Skeletal muscle tissue (tissue), 4 donors: ENCODE data around the gene HSPA9. TPM values are rescaled to one million over a fixed set of nuclear protein-coding genes. Genes with fewer than 3 reads are reported as not detected.

Source experiments
- H3K27ac ChIP-seq: one replicate; pipeline ENCODE4 v1.7.0; 2013; ENCODE audit warnings: mild to moderate bottlenecking, low read depth, low read length, inconsistent platforms
- H3K27me3 ChIP-seq, 3 donors: one replicate each; pipeline ENCODE4 v1.7.0; 2013; ENCODE audit warnings: low read length in 3 of 3; ENCODE audit not compliant: control insufficient read depth in 3 of 3, insufficient read depth in 3 of 3
- H3K36me3 ChIP-seq, 3 donors: one replicate each; pipeline ENCODE4 v1.7.0; 2013; ENCODE audit warnings: low read length in 3 of 3; ENCODE audit not compliant: control insufficient read depth in 3 of 3, insufficient read depth in 3 of 3
- H3K4me1 ChIP-seq, 3 donors: one replicate each; pipeline ENCODE4 v1.7.0; 2013; ENCODE audit warnings: low read length in 3 of 3, mild to moderate bottlenecking in 3 of 3; ENCODE audit not compliant: control insufficient read depth in 3 of 3, insufficient read depth in 3 of 3
- H3K4me3 ChIP-seq, 3 donors: one replicate each; pipeline ENCODE4 v1.7.0; 2013; ENCODE audit warnings: low read length in 3 of 3
- H3K9ac ChIP-seq, 3 donors: one replicate each; pipeline ENCODE4 v1.7.0; 2013; ENCODE audit warnings: low read length in 3 of 3, mild to moderate bottlenecking in 3 of 3, moderate library complexity in 2 of 3, low read depth in 1 of 3
- H3K9me3 ChIP-seq, 3 donors: one replicate each; pipeline ENCODE4 v1.7.0; 2013; ENCODE audit warnings: low read length in 3 of 3; ENCODE audit not compliant: control insufficient read depth in 3 of 3
- total RNA-seq: library from RNA; depleted of rRNA; stranded (reverse); fragments of >200 nt; gene quantifications from one replicate; pipeline ENCODE4 v1.2.3, GENCODE V29; 2014
- donor health status: Osteomylitis.

The HSPA9 gene
- total RNA-seq, 1 donor from 2014 or later, result 145 TPM

DNA sequence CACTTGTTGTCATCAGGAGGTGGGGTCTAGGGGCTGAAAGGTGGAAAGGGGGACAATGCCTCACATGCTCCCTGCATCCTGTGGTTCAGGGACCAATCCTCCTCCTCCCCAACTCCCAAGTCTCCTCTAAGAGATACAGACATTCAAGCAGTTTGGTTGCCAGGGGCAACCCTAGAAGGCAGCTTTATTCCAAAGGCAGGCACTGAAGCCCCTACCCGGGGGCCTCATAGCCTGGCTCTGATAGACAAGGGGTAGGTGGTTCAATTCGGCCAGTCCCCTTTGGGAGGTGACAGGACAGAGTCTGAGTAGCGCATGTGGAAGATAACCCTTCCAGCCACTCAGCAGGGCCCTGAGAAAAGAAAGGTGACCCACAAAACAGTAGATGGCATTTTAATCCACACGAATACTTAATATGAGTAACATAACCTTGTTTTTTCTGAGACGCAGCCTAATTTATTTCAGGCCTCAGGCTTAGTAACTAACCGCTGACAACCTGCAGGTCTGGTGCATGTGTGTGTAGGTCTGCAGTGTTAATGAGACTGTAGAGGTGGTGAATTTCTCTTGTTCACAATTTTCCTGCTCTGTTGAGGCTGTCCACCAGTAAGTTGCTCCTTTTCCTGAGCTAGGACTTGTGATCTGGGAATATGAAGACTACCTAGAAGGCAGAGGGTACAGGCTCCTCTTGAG is 31.3 kb upstream of the HSPA9 start:
- peaks cover 0 to 4% (median 4%) of the 10 kb centered on the region in 3 donors for H3K27me3 ChIP-seq
- H3K36me3 ChIP-seq, result no peaks in the 10 kb centered on the region
- no peak overlapping the region for H3K27ac ChIP-seq
- H3K4me3 ChIP-seq, result no peak overlapping the region
- H3K4me1 ChIP-seq, result peaks cover 4 to 8% (median 7%) of the 10 kb centered on the region in 3 donors
- H3K9ac ChIP-seq, result no peak overlapping the region
- no peaks in the 10 kb centered on the region for H3K9me3 ChIP-seq

DNA sequence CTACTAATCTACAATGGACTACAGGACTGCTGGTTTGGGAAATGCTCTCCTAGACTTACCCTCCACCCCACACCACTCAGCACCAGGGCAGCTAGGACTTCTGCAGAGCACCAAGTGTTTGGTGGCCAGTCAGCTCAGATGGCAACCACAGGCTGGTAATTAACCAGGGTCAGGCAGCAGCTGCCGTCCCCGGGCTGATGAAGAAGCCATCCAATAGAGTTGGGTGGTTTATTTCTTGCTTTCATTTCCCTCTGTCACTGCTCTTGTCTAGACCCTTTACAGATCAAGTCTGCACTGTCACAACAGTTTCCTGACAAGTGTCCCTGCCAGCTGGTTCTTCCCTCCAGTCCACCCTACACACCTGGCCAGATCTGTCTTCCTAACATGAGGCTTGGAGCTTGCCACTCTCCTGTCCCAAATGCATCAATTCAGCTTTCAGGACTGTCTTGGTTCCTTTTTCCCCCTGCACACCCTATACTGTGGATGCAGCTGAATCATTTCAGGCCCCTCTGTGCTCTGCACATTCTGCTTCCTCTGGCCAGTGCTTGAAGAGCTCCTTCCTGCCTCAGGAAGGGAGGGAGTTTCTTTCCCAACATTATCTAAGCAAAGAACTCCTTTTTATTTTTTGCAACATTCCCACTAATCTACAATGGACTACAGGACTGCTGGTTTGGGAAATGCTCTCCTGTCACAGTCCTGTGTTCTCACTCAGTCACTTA is 30.2 kb upstream of the HSPA9 start:
- Histone ChIP-seq H3K4me1 (no peaks in the 10 kb centered on the region), H3K27me3 (no peaks in the 10 kb centered on the region), H3K4me3 (no peak overlapping the region), H3K27ac (no peak overlapping the region), H3K36me3 (no peaks in the 10 kb centered on the region), H3K9me3 (no peaks in the 10 kb centered on the region), H3K9ac (no peak overlapping the region)

DNA sequence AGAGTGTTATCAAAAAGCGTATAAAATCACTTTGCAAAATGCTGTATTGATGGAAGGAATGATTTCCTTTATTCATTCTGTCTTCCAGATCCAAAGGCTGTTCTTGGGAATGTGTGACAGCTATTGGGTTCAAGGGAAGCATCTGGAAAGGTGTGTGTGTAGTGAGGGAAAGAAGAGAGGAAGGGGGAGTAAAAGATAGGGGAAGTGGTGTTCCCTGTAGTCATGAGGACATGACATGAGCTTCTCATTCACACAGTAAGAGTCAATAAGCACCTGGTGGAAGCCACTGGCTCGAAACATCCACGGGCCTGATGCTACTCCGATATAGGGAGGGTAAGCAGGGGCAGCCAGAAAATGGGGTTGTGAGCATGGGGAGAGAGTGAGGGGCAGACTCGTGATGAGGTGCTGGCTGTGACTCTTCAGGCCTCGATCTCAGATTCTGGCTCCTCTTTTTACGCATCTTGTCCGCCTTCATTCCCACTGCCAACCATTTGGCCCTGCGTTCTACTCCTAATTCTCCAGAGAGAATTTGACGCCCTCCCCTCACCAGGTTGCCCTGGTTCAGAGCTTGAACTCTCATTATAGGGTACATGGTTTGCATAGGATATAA is 29.1 kb upstream of the HSPA9 start:
- H3K4me3 ChIP-seq, result no peak overlapping the region
- H3K4me1 ChIP-seq, result no peaks in the 10 kb centered on the region
- H3K9me3 ChIP-seq, result no peaks in the 10 kb centered on the region
- no peak overlapping the region for H3K9ac ChIP-seq
- H3K27me3 ChIP-seq, result no peaks in the 10 kb centered on the region
- H3K27ac ChIP-seq, result no peak overlapping the region
- H3K36me3 ChIP-seq, result no peaks in the 10 kb centered on the region

DNA sequence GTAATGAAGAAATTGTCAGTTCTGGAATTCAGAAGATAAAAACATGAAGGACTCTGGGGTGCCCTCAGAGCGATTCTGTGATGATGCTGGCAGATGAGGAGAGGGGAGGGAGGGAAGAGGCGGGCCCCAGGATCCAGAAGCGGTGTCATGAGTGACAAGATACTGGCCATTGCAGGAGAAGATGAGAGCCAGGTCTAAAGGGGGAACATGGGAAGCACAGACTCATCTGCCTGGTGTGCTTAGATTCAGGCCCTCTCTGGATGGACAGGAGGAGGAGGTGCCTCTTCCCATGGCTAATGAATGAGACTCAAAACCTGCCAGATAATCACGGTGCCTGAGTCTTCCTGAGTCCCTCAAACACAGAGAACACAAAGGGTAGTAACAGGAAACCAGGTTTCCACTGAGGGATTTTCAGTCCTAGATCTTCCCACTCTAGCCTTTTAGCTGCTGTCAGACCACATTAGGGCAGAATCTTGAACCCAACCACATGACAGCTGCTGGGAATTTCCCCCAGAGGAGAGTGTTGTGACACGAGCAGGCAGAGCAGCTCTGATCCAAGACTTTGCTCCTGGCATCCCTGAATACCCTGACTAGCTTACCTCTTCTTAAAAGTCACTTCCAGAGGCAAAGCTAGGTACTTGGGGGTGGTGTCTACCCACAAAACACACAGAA is 28.2 kb upstream of the HSPA9 start:
- no peaks in the 10 kb centered on the region for H3K4me1 ChIP-seq
- no peaks in the 10 kb centered on the region for H3K9me3 ChIP-seq
- H3K36me3 ChIP-seq, result no peaks in the 10 kb centered on the region
- H3K27me3 ChIP-seq, result no peaks in the 10 kb centered on the region
- H3K9ac ChIP-seq, result no peak overlapping the region
- H3K4me3 ChIP-seq, result no peak overlapping the region
- H3K27ac ChIP-seq, result no peak overlapping the region

DNA sequence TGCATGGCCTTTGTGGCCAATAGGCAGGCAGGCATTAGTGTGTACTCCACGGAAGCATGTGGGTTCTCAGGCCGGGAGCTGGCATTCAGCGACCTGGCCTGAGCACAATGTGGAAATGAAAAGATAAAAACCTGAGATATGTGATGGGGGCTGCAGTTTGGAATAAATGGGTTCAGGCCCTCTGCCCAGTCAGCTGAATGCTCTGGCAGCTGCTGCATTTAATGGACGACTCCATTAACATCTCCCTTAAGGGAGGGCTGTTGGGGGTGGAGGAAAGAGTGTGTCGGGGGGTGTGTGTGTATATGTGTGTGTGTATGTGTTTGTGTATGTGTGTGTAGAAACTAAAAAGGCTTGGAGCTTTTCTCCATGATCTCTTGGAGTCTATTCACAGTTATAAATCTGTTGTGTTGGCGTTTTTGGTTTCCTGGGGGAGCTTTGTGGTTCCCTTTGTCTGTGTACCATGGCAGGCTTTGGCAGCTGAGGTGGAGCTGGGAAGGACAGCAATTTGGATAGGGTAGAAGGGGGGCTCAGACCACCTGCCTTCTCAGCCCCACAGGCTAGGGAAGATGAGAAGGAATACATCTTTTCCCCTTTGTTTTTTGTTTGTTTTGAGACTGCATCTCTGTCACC is 27.3 kb upstream of the HSPA9 start:
- no peaks in the 10 kb centered on the region for H3K27me3 ChIP-seq
- H3K4me1 ChIP-seq, result no peaks in the 10 kb centered on the region
- H3K27ac ChIP-seq, result no peak overlapping the region
- no peaks in the 10 kb centered on the region for H3K36me3 ChIP-seq
- no peak overlapping the region for H3K4me3 ChIP-seq
- no peaks in the 10 kb centered on the region for H3K9me3 ChIP-seq
- H3K9ac ChIP-seq, result no peak overlapping the region

- H3K9me3 ChIP-seq, result no peaks in the 10 kb centered on the region
- no peak overlapping the region for H3K9ac ChIP-seq
- H3K27me3 ChIP-seq, result no peaks in the 10 kb centered on the region
- H3K4me3 ChIP-seq, result no peak overlapping the region
- H3K36me3 ChIP-seq, result no peaks in the 10 kb centered on the region
- no peaks in the 10 kb centered on the region for H3K4me1 ChIP-seq
- no peak overlapping the region for H3K27ac ChIP-seq
Observed at GRCh38 chr5:138601444-138601843, 26.2 kb upstream of the HSPA9 start.

- Histone ChIP-seq H3K27me3 (no peaks in the 10 kb centered on the region), H3K4me3 (no peak overlapping the region)
Observed at GRCh38 chr5:138600446-138600845, 25.2 kb upstream of the HSPA9 start.

DNA sequence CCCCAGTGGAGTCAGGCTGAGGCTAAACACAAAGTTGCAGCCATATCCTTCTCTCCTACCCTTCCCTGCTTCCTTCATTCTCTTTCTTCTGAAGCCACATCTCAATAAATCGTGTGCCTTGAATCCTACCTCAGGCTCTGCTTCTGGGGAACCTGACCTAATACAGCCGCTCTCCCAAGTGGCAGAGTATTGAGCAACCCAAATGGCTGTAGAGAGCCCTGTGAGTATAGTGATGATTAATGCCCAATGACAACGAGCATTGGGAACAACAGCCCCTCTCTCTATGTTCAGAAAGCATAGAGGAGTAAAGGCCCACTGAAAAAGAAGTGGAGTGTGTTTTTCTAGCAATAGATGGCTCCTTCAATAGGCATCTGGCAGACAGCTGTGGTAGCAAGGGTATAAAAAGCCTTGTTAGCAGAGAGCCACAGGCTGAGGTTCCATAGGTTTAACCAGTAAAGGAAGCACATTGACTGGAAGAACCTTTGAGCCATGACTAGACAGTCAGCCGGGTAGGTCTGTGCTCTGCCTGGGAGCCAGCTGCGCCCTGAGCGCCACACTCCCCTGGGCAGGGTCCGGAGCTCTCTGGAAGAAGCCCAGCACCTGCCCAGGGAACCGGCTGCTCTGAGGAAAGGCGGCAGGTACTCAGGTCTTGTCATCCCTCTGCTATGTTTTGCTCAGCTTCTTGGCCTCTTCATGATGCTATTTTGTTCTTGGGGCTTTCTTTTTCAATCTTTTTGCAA is 22.6 kb upstream of the HSPA9 start:
- Histone ChIP-seq H3K4me1 (no peaks in the 10 kb centered on the region), H3K36me3 (no peaks in the 10 kb centered on the region), H3K9ac (no peak overlapping the region), H3K9me3 (no peaks in the 10 kb centered on the region), H3K4me3 (no peak overlapping the region), H3K27ac (no peak overlapping the region), H3K27me3 (no peaks in the 10 kb centered on the region)

More at GRCh38 chr5:138600446-138600845, 25.2 kb upstream of the HSPA9 start:
- Histone ChIP-seq H3K27ac (no peak overlapping the region), H3K9ac (no peak overlapping the region), H3K9me3 (no peaks in the 10 kb centered on the region), H3K4me1 (no peaks in the 10 kb centered on the region), H3K36me3 (no peaks in the 10 kb centered on the region)

GRCh38 chr5:138596105-138596881 is 21.1 kb upstream of the HSPA9 start:
- Histone ChIP-seq H3K27ac (no peak overlapping the region), H3K27me3 (no peaks in the 10 kb centered on the region), H3K36me3 (no peaks in the 10 kb centered on the region), H3K9ac (no peak overlapping the region), H3K9me3 (no peaks in the 10 kb centered on the region), H3K4me1 (no peaks in the 10 kb centered on the region), H3K4me3 (no peak overlapping the region)
